Activated naive CD4-positive, alpha-beta T cell treated with anti-CD3 and anti-CD28 coated beads, Interleukin-2, amount 50 U/mL, for 72 hours (primary cell): ENCODE data around the gene DNM3. TPM values are rescaled to one million over a fixed set of nuclear protein-coding genes. Genes with fewer than 3 reads are reported as not detected.

Source experiments
- ATAC-seq, 2 donors: fragments of 150-1000 bp; cut with Tn5 transposase; 2 replicates each; pipeline ENCODE4 v1.10.0; 2021; ENCODE audit warnings: mild to moderate bottlenecking in 2 of 2, moderate library complexity in 2 of 2
- DNase-seq, 2 donors: peaks; one replicate each; pipeline ENCODE4 v3.0.0; 2021 to 2022; ENCODE audit warnings: low spot score in 2 of 2
- H3K27ac Mint-ChIP-seq, 2 donors: one replicate each; pipeline ENCODE4 v1.8.0; 2022; ENCODE audit warnings: mild to moderate bottlenecking in 2 of 2, mixed read lengths in 2 of 2
- H3K36me3 Mint-ChIP-seq, 2 donors: one replicate each; pipeline ENCODE4 v1.8.0; 2022; ENCODE audit warnings: mixed read lengths in 2 of 2
- H3K9me3 Mint-ChIP-seq, 2 donors: one replicate each; pipeline ENCODE4 v1.8.0; 2022; ENCODE audit warnings: mixed read lengths in 2 of 2
- total RNA-seq, 2 donors: library from RNA; stranded (reverse); gene quantifications; one replicate each; pipeline ENCODE4 v1.2.3, GENCODE V29; 2022

DNM3 gene
- total RNA-seq, 2 donors from 2014 or later, result 2.6 to 4.5 TPM

DNA sequence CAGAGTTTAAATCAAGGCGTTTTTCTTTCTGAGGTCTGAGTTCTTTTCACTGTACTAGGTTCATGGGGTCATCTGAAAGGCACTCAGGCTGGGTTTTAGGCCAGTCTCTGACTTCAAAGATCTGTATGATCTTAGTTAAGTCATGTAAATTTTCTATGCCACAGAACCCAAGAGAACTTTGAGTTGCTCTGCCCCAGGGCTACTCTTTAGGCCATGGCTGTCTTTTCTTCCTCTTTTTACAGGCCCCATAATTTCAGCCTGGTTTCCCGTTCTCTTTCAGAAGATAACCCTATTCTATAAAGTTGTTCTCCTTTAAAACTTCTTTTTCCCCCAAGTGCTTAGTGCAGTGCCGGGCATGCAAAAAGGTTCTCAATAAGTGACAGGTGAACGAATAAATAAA lies 33.7 kb upstream of the DNM3 start:
- ATAC-seq, result no peak
- Mint-ChIP-seq H3K36me3 (no peaks in the 10 kb centered on the region), H3K9me3 (no peaks in the 10 kb centered on the region), H3K27ac (no peak overlapping the region)
- DNase-seq, result no peak

- DNase-seq (no peak), ATAC-seq (no peak)
- no peaks in the 10 kb centered on the region for H3K36me3 Mint-ChIP-seq
- no peaks in the 10 kb centered on the region for H3K9me3 Mint-ChIP-seq
- H3K27ac Mint-ChIP-seq, result no peak overlapping the region
Measured at GRCh38 chr1:171809834-171810233, 31.5 kb upstream of the DNM3 start.

DNA sequence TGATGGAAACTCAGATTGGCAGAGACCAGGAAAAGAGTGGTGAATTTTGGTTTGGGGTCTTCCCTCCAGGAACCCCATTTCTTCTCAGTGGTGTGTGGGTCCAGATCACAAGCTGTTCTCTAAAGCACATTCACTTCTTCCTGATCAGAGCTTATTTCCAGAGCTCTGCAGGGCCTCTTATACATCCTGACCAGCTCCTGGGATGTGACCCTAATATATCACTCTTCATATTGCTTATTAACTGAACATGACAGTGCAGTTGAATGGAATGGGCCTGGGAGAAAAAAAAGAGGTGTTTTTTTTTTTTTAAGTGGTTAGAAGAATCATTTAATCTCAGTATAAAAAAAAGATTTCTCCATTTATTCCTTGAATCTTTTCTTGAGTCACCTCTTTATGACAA lies 29.6 kb upstream of the DNM3 start:
- DNase-seq, result no peak
- ATAC-seq, result no peak
- no peaks in the 10 kb centered on the region for H3K9me3 Mint-ChIP-seq
- H3K36me3 Mint-ChIP-seq, result no peaks in the 10 kb centered on the region
- no peak overlapping the region for H3K27ac Mint-ChIP-seq

GRCh38 chr1:171814692-171815091 lies 26.6 kb upstream of the DNM3 start:
- ATAC-seq (no peak), DNase-seq (no peak)
- no peaks in the 10 kb centered on the region for H3K36me3 Mint-ChIP-seq
- H3K27ac Mint-ChIP-seq, result no peak overlapping the region
- no peaks in the 10 kb centered on the region for H3K9me3 Mint-ChIP-seq

- ATAC-seq, result no peak
- Mint-ChIP-seq H3K36me3 (no peaks in the 10 kb centered on the region), H3K9me3 (no peaks in the 10 kb centered on the region), H3K27ac (peak overlapping the region in 1 of 2 donors; percentile 31)
- no peak for DNase-seq
Measured at GRCh38 chr1:171816300-171816901, 24.9 kb upstream of the DNM3 start.

DNA sequence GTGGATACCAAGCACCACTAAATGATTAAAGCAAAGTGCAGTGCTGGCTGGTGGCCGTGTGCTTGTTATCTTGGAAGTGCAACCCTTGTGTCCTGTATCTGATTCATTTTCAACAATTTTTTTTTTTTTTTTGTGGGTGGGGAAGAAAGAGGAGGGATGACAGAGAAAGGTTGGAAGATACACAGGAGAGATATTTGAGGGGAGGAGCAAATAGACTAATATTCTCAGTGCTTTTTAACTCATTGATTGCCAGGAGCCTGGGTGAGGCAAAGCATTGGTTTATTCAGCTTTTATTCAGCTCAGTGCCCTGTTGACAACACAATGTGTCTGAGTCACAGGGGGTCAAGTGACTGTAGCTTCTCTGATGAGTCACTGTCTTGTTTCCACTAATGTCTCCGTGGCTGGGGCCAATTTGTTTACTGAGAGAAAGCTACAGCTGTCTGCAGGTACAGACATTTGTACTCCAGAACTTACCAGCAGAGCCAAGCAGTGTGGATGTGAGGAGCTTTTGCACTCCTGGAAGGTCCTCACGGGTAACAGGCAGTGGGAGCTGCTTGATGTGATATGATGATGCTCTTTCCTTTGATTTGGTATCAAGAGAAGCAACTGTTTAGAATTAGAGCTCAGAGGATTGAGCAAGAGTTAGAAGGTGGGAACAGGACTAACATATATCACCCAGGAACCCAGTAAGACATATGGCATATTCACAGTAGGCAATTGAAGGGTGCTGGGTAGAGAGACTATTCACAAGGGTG lies 23.6 kb upstream of the DNM3 start:
- DNase-seq (peak in 1 of 2 donors; percentile 55), ATAC-seq (peak; percentile 93 to 98)
- H3K9me3 Mint-ChIP-seq, result no peaks in the 10 kb centered on the region
- H3K36me3 Mint-ChIP-seq, result no peaks in the 10 kb centered on the region
- peak overlapping the region; percentile 79 to 97 for H3K27ac Mint-ChIP-seq

DNA sequence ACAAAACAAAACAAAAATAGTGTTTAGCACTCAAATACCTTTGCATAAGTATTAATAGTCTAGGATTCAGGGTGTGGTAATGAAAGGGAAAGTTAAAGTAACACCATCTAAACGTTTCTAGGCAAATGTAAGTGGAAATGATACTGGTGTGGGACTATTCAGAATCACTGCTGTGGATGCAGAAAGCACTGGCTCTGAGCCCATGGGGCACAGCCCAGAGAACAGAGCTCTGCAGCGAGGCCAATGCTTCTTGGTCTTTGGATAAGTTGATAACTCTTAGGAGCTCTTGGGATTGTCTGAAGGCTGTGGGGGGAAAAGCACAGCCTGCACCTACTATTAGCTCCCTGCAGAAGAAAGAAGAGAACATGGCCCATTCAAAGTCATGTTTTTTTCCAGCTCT lies 21.4 kb upstream of the DNM3 start:
- no peak overlapping the region for H3K27ac Mint-ChIP-seq
- H3K36me3 Mint-ChIP-seq, result peaks cover 3 to 5% of the 10 kb centered on the region in 2 donors
- peaks cover 0 to 3% of the 10 kb centered on the region in 2 donors for H3K9me3 Mint-ChIP-seq
- DNase-seq, result no peak
- no peak for ATAC-seq

DNA sequence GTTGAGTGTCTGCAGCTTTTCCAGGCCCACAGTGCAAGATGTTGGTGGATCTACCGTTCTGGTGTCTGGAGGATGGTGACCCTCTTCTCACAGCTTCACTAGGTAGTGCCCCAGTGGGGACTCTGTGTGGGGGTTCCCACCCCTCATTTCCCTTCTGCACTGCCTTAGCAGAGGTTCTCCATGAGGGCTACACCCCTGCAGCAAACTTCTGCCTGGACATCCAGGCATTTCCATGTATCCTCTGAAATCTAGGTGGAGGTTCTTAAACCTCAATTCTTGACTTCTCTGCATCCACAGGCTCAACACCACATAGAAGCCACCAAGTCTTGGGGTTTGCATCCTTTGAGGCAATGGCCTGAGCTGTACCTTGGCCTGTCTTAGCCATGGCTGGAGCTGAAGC lies 14.3 kb upstream of the DNM3 start:
- H3K36me3 Mint-ChIP-seq, result peaks cover 30 to 32% of the 10 kb centered on the region in 2 donors
- ATAC-seq (no peak), DNase-seq (no peak)
- H3K27ac Mint-ChIP-seq, result no peak overlapping the region
- peaks cover 24 to 34% of the 10 kb centered on the region in 2 donors for H3K9me3 Mint-ChIP-seq

GRCh38 chr1:171828794-171829193 lies 12.5 kb upstream of the DNM3 start:
- peaks cover 30 to 32% of the 10 kb centered on the region in 2 donors for H3K36me3 Mint-ChIP-seq
- H3K27ac Mint-ChIP-seq, result no peak overlapping the region
- peaks cover 24 to 34% of the 10 kb centered on the region in 2 donors for H3K9me3 Mint-ChIP-seq
- ATAC-seq (peak in 1 of 2 donors; percentile 28), DNase-seq (no peak)

GRCh38 chr1:171833091-171833825 lies 8.0 kb upstream of the DNM3 start:
- DNase-seq (no peak), ATAC-seq (no peak)
- H3K36me3 Mint-ChIP-seq, result peaks cover 0 to under 1% of the 10 kb centered on the region in 2 donors
- no peak overlapping the region for H3K27ac Mint-ChIP-seq
- H3K9me3 Mint-ChIP-seq, result peaks cover 6% of the 10 kb centered on the region in 2 donors

DNA sequence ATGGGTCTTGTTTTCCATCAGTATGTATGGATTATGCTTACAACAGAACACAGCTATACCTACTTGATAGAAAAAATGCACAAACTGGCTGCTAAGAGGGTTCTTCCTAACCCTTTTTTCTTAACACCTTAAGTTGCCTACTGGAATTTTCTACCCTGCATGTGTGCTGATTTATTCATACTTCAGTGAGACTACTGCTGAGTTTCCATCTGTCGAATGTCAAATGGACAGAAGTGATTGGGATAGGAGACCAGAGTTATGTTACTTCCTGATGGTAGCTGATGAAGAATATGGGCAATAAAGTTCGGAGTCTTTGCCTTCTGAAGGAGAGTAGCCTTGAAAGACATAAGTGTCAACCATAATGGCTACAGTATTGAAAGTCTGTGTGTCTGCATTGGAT lies 6.5 kb upstream of the DNM3 start:
- no peak for ATAC-seq
- H3K9me3 Mint-ChIP-seq, result no peaks in the 10 kb centered on the region
- no peak overlapping the region for H3K27ac Mint-ChIP-seq
- no peak for DNase-seq
- H3K36me3 Mint-ChIP-seq, result no peaks in the 10 kb centered on the region

DNA sequence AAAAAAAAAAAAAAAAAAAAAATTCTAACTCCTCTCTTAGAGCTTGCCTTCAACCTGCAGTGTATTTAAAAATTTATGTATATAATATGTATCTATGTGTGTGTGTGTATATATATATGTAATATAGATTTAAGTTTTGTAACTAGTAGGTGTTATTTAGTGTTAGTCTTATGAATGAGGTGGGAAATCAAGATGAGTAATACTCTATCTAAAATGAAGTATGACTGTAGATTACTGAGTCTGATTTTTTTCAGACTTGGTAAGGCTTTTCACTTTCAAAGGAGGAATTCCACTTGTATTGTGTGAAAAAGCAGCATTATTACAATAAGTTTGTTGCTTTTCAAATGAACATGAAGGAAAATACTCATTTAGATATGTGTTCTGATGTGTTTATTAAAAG lies 5.4 kb upstream of the DNM3 start:
- peak in 1 of 2 donors; percentile 54 for ATAC-seq
- Mint-ChIP-seq H3K27ac (no peak overlapping the region), H3K36me3 (no peaks in the 10 kb centered on the region), H3K9me3 (no peaks in the 10 kb centered on the region)
- DNase-seq, result no peak

DNA sequence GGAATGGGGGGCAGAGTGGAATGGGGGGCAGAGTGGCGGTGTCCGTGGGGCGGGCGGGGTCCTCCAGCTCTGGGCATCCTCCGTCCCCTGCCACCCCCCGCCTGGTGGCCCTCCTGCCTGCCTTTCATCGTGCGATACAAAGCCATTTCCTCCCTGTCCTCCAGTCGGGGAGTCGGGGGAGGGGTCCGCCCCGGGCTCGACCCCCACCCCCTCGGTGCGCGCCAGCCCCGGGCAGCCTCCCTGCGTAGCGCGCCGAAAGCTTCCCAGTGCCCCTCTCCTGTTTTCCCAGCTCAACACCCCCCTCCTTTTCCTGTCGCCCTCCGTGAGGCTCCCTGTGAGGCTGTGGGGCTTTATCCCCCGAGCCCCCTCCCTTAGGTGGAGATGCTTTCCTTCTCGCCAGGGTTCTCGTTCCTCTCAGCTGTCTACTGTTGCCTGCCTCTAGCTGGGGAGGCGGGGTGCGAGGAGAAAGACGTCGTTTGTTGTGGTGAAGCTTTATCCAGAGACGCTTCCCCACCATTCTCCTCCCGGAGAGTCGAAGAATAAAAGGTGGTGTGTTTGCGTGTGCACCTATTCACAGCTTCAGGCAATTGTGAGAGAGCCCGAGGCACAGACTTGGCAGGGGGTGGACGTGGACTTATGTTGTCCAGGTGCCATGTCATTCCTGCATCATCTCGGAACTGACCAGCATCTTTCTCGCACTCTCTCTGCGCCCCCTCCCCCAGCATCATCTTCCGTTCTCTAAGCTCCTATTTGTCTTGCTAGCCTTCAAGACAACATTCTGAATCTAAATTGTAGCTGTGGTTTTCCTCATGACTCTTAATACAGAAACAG lies 848 bp downstream of the DNM3 start:
- DNase-seq, result peak in 1 of 2 donors; percentile 7
- no peaks in the 10 kb centered on the region for H3K9me3 Mint-ChIP-seq
- peaks cover 0 to 7% of the 10 kb centered on the region in 2 donors for H3K36me3 Mint-ChIP-seq
- no peak for ATAC-seq
- peak overlapping the region in 1 of 2 donors; percentile 51 for H3K27ac Mint-ChIP-seq

- H3K9me3 Mint-ChIP-seq, result no peaks in the 10 kb centered on the region
- H3K36me3 Mint-ChIP-seq, result peaks cover 0 to 7% of the 10 kb centered on the region in 2 donors
- DNase-seq (no peak), ATAC-seq (no peak)
- H3K27ac Mint-ChIP-seq, result no peak overlapping the region
Measured at GRCh38 chr1:171844381-171844780, 3.1 kb downstream of the DNM3 start.

DNA sequence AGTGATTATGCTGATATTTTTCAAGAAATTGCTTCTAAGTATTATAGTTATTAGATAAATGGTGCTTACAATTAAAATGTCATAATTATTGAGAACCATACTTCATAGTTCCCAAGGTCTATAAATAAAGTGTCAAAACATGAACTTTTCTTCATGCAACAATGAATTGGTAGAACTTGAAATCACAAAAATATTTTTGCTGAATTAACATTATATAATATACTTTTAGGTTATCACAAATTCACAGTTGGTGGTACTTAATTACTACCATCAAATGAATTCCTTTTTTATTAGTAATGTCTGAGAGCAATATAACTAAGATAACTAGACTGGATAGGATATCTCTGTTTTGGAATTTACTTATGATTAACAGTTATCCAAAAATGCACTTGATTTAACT lies 4.7 kb downstream of the DNM3 start:
- ATAC-seq, result no peak
- H3K9me3 Mint-ChIP-seq, result no peaks in the 10 kb centered on the region
- no peak overlapping the region for H3K27ac Mint-ChIP-seq
- no peak for DNase-seq
- peaks cover 0 to 7% of the 10 kb centered on the region in 2 donors for H3K36me3 Mint-ChIP-seq

- Mint-ChIP-seq H3K36me3 (no peaks in the 10 kb centered on the region), H3K27ac (no peak overlapping the region), H3K9me3 (no peaks in the 10 kb centered on the region)
- DNase-seq (no peak), ATAC-seq (no peak)
Measured at GRCh38 chr1:171849245-171849898, 8.1 kb downstream of the DNM3 start.
